ENCODE data around the gene TAPT1.
"Not testable (repeated sequence)": the region's sequence is repeated elsewhere in the genome, so short reads cannot be mapped to it uniquely, and the experiment has no call there.

Gene TAPT1

GRCh38 chr4:16168710-16169388 is 57.4 kb downstream of the TAPT1 start:
- DNase-seq = no peak

- DNase-seq = no peak
Observed at GRCh38 chr4:16168144-16168543, 58.1 kb downstream of the TAPT1 start.

DNA sequence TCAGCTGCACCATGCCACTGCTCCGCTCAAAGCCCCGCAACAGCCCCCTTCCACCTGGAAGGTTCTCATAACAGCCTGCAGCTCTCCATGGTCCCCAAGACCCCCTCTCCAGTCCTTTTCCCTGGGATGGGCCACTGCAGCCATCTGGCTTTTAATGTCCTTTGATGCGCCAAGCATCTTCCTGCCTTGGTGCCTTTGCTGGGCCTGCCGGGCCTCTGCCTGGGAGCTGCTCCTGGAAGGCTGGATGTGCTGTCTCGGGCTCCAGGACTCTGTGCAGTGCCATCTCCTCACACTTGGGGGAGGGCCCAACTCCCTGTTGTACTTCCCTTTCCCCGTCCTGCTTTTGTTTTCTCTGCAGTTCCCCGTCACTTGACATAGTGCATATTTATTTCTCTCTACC is 60.3 kb downstream of the TAPT1 start:
- DNase-seq = no peak

- no peak for DNase-seq
Observed at GRCh38 chr4:16162891-16163290, 63.4 kb downstream of the TAPT1 start.

- no peak for DNase-seq
Observed at GRCh38 chr4:16161851-16162408, 64.3 kb downstream of the TAPT1 start.

DNA sequence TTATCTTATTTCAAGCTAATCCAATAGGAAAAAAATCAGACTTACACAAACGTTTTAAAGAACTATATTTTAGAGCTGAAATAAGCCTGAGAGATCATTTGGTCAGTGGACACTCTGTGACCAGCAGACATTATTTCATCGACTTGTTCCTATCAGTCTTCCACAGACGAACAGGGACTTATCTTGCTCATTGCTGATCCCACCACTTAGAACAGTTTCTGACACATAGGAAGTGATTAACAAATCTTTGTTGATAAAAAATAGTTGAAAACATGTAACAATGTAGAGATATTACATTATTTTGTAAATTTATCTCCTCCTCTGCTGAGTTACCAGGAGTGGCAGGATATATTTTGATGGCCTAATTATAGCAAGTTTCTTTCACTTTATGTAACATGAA is 65.8 kb downstream of the TAPT1 start:
- DNase-seq = no peak

DNA sequence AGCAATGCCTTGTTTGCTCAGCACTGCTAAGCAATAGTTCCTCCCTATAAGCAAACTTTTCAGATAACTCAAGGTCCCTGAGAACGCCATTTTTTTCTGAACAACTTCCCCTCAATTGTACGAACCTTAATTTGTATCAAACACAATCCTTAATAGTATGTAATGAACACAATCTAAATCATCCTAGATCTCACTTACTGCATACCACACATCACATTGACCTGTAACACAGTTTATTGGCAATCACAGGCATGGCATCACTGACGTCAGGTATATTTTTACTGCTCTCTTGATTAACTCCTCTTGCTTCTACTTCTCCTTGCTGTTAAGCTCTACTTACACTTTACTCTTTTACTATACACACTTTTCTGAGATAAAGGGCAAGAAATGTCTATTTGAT is 67.0 kb downstream of the TAPT1 start:
- DNase-seq = no peak

DNA sequence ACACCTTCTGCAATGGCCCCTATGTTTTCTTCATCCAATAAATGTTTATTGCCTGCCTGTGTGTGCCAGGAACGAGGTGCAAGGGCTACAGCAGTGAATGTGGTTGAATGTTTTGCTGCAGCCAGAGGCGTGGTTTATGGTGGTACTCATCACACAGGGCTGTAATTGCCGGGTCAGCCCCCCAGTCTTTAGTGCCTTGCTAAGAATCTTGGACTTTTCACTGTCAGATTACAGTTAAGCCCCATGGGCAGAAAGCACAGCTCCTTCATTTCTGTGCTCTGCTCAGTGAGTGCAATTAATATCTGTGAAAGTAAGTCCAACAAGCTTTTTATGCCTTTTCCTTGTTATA is 67.8 kb downstream of the TAPT1 start:
- no peak for DNase-seq

DNA sequence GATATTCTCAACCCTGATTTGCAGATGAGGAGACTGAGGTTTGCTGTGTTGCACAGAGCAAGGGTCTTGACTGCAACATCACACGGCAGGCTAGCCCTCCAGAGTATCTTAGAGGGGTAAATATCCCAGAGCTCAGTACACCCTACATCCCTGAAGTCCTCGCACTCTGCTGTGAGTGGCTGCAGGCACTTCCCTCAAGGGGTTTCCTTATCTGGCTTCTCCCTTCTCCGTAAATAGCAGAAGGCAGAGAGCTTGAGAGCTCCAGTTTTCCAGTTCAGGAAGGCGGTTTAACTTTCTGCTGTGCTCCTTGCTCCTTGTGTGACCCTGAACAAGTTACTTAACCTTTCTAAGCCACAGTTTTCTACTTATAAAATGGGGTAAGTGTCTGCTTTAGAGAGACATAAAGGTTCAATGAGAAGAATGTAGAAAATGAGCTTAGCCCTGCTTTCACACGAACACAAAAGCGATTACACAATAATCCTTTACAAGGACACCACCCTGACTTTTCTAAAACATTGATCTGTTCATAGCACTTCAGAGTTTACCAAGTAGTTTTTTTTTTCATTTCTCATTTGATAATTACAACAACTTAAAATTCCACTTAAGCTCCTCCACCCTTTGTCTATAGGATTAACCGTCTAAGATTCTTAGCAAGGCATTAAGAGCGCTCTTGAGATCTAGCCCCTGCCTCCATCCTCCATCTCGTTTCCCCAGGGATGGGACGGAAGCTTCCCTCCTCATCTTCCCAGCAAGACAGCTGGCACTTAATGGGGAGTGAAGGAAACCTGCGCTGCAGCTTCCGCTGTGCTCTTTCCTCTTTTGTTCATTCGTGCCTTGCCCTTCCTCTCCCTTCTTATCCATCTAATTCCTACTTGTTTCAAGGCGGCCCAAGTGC is 68.4 kb downstream of the TAPT1 start:
- DNase-seq = no peak

GRCh38 chr4:16155528-16156169 is 70.6 kb downstream of the TAPT1 start:
- DNase-seq = no peak

DNA sequence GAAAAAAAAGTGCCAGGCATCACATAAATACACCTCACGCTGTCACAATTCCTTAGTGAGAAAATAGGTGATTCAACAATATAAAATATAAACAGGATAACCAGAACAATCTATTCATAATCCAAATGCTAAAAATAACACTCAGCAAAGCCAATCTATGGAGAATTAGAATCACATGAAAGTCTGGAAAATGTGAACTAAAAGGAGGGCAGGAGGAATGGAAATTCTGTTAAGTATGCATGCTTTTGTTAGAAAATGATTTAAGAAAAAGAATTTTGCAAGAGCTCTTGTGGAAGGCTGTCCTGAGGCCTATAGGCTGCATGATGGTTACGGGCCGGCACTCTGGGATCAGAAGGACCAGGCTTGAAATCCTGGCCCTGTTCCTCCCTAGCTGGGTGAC is 71.8 kb downstream of the TAPT1 start:
- DNase-seq = no peak

DNA sequence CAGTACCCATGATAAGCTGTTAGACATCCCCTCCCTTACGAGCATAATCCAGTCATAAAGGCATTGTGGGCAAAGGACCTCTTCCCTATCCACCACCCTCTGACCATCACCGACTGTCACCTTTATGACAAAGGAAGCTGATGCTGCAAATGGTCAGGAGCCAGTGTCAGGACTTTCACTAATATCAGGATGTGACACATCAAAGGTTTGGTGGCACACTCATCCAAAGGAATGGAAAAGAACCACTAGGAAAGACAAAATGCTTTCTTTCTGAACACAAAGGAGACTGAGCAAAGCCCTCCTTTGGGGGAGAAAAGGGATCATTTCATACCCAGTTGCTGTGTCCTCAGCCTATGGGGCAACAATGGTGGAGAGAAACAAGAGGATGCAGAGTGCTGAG is 75.6 kb downstream of the TAPT1 start:
- DNase-seq = no peak

GRCh38 chr4:16144913-16145312 is 81.4 kb downstream of the TAPT1 start:
- not testable (repeated sequence) for DNase-seq

DNA sequence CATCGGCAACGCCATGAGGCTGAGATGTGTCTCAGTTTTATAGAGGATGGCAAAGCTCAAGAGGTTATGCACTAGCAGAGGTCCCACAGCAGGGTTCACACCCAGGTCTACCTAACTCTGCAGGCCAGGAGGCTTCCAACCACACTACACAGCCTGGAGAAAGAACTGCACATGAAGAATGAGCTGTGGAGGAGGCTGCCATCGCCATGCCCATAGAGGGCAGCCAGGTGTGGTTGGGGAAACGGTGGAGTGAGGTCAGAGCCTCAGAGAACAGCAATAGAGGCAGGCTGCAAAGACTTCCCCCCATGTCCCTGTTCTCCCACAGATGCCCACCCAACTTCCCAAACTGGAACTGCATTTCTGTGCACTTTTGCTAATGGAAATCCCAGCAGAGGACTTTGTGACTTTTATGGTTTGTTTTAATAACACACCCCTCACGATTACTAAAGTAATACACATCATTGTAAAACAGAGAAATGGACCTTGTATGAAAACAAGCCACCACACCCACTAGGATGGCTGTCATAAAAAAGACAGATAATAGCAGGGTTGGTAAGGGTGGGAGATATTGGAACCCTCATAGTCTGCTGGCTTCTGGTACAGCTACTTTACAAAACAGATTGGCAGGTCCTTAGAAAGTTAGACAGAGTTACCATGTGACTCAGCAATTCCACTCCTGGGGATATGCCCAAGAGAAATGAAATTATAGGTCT is 83.5 kb downstream of the TAPT1 start:
- DNase-seq = no peak

DNA sequence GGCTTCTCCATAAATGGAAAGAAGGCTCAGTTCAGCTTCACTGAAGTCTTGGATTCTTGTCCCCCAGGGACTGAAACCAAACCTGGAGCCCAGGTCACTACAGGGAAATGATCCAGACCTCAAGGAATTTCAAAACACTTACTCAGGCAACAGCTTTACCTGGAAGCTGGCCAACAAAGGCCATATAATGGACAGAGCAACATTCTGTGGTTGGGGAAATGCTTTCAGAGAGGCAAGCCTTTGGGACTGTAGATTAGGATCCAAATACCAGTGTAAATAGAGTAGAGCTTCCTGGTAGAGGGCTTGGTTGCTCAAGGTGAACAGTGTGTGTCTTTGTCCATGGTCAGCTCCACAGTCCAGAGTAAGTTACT is 85.4 kb downstream of the TAPT1 start:
- DNase-seq = no peak

DNA sequence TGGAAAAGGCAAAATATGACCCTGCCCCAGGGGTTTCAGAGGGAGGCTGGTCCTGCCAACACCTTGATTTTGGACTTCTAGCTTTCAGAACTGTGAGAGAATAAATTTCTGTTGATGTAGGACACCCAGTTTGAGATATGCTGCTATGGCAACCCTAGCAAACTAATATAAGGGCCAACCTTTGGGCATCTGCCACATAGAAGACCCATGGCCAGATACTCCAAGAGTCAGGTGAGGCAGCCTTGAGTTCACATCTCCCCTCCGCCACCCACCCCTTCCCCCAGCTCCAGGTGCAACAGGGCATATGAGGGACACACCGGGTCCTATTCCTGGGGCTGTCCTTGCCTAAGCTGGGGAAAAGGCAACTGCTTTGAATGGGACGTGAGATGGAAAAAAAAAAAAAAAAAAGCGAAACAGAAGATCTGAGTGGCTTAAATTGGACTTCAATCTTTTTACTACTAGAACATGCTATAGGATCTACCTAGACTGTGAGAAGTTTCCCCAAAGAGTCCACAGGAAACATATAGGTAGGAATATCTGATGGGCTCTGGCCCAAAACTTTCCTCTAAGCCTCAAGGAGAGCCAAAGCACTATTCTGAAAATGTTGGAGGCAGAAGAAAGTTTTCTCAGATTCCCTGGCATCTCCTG is 85.9 kb downstream of the TAPT1 start:
- no peak for DNase-seq

GRCh38 chr4:16139066-16139945 is 87.0 kb downstream of the TAPT1 start:
- no peak for DNase-seq

- DNase-seq = no peak
Observed at GRCh38 chr4:16136827-16137226, 89.4 kb downstream of the TAPT1 start.

DNA sequence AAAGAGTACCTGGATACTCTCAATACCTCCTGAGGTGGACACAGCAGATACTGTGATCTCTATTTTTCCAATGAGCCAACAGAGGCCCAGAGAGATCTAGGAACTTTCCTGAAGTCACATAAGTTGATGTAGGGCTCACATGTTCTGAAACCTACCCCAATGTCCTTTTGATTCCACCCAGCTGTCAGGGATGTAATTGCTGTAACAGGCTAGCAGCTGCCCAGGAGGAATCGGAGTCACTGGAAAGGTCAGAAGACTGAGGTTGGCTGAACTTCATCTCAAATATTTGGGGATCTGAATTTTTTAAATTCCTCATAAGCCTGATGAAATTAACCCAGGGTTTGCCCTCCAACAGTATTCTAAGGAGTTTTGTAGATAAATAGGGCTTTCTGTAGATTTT is 90.0 kb downstream of the TAPT1 start:
- no peak for DNase-seq

GRCh38 chr4:16133406-16133805 is 92.9 kb downstream of the TAPT1 start:
- no peak for DNase-seq

DNA sequence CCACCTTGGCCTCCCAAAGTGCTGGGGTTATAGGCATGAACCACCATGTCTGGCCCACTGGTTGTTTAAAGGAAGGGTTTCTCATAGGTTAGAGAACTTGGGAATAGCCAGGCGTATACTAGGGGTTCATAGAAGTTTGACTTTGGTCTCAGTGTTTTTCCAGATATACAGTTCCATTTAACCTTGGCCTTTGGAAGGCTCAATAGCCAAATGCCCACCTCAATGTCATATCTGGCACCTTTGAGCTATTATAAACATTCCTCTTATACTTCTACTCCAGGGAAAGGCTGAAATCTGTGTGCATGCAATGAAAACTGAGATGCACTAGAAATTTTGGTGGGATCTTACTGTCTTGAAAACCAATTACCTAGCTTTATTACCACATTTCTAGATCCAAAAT is 95.0 kb downstream of the TAPT1 start:
- DNase-seq = no peak

- no peak for DNase-seq
Observed at GRCh38 chr4:16129336-16129735, 96.9 kb downstream of the TAPT1 start.
